ENCODE results near the gene SERPINA12. TPM values are rescaled to one million over a fixed set of nuclear protein-coding genes. Genes with fewer than 3 reads are reported as not detected.
A peak's percentile ranks its signal among the peaks of the same experiment; 100 is the strongest.

Gene SERPINA12
- total and polyA plus RNA-seq, 2 experiments from 2014 or later = not detected

- Histone ChIP-seq H3K4me3 (no peak overlapping the region), H3K9me2 (ENCODE audit: insufficient read depth) (no peaks in the 10 kb centered on the region), H3K27me3 (ENCODE audit: insufficient read depth) (no peaks in the 10 kb centered on the region), H3K4me1 (ENCODE audit: insufficient read depth) (no peaks in the 10 kb centered on the region), H3K27ac (ENCODE audit: low read depth) (no peak overlapping the region), H4K20me1 (replicated peaks; ENCODE audit: insufficient read depth) (no peaks in the 10 kb centered on the region), H3K79me2 (replicated peaks; ENCODE audit: insufficient read depth) (no peaks in the 10 kb centered on the region), H2AFZ (no peak overlapping the region), H3K4me2 (no peak overlapping the region), H3K36me3 (ENCODE audit: insufficient read depth) (no peaks in the 10 kb centered on the region), H3F3A (replicated peaks; ENCODE audit: low read depth) (no peaks in the 10 kb centered on the region)
- Mint-ChIP-seq H3K4me1 (peaks cover 4% of the 10 kb centered on the region; the same call in 2 of the 3 replicates), H3K36me3 (ENCODE audit: low read depth) (peaks cover 16% of the 10 kb centered on the region; the same call in 2 of the 3 replicates), H3K4me3 (no peak overlapping the region), H3K27ac (no peak overlapping the region), H3K27me3 (ENCODE audit: insufficient read depth, low read depth, poor library complexity) (peaks cover 15% of the 10 kb centered on the region), H3K9me3 (peaks cover 29% of the 10 kb centered on the region)
- ATAC-seq = no peak
- DNase-seq (ENCODE audit: low spot score) = no peak
- TF ChIP-seq JUNB (IDR thresholded peaks at IDR 0.05; ENCODE audit: unreplicated experiment) (no peak), NANOG (IDR thresholded peaks at IDR 0.05; ENCODE audit: borderline replicate concordance) (no peak), ETS1 (IDR thresholded peaks at IDR 0.05) (no peak), CTCF (conservative IDR thresholded peaks at IDR 0.05; ENCODE audit: low read depth in 2 of 2) (no peak), REST (IDR thresholded peaks at IDR 0.05; ENCODE audit: unreplicated experiment) (no peak), POLR2AphosphoS5 (IDR thresholded peaks at IDR 0.05; ENCODE audit: low read depth) (no peak), EZH2 (IDR thresholded peaks at IDR 0.05; ENCODE audit: low read depth, unreplicated experiment) (no peak), CREB1 (CRISPR knock-in tag; IDR thresholded peaks at IDR 0.05; ENCODE audit: low read depth) (no peak)
Observed at GRCh38 chr14:94480809-94481208, 28.5 kb downstream of the SERPINA12 start.

- H3K4me1 Mint-ChIP-seq = no peaks in the 10 kb centered on the region
- H3K4me3 Mint-ChIP-seq = no peak overlapping the region
- peaks cover 16% of the 10 kb centered on the region; the same call in 2 of the 3 replicates for H3K36me3 Mint-ChIP-seq (ENCODE audit: low read depth)
- H3K27ac ChIP-seq (ENCODE audit: low read depth) = no peak overlapping the region
- peaks cover 29% of the 10 kb centered on the region for H3K9me3 Mint-ChIP-seq
- H4K20me1 ChIP-seq (replicated peaks; ENCODE audit: insufficient read depth) = no peaks in the 10 kb centered on the region
- no peaks in the 10 kb centered on the region for H3K27me3 ChIP-seq (ENCODE audit: insufficient read depth)
- H3F3A ChIP-seq (replicated peaks; ENCODE audit: low read depth) = no peaks in the 10 kb centered on the region
- no peaks in the 10 kb centered on the region for H3K9me2 ChIP-seq (ENCODE audit: insufficient read depth)
- no peaks in the 10 kb centered on the region for H3K36me3 ChIP-seq (ENCODE audit: insufficient read depth)
- peaks cover 10% of the 10 kb centered on the region for H3K27me3 Mint-ChIP-seq (ENCODE audit: insufficient read depth, low read depth, poor library complexity)
- H3K79me2 ChIP-seq (replicated peaks; ENCODE audit: insufficient read depth) = no peaks in the 10 kb centered on the region
- H3K4me2 ChIP-seq = no peak overlapping the region
- H2AFZ ChIP-seq = no peak overlapping the region
- no peak overlapping the region for H3K27ac Mint-ChIP-seq
- H3K4me3 ChIP-seq = no peak overlapping the region
- no peaks in the 10 kb centered on the region for H3K4me1 ChIP-seq (ENCODE audit: insufficient read depth)
- no peak for ATAC-seq
- peak; percentile 7 for DNase-seq (ENCODE audit: low spot score)
- TF ChIP-seq ZNF462 (CRISPR knock-in tag; IDR thresholded peaks at IDR 0.05) = no peak
- no peak for TF ChIP-seq JUNB (IDR thresholded peaks at IDR 0.05; ENCODE audit: unreplicated experiment)
Observed at GRCh38 chr14:94478420-94478819, 30.8 kb downstream of the SERPINA12 start.
